Measurements from ENCODE around the gene SPTLC1.
A peak's percentile ranks its signal among the peaks of the same experiment; 100 is the strongest.
"Not testable (repeated sequence)": the region's sequence is repeated elsewhere in the genome, so short reads cannot be mapped to it uniquely, and the experiment has no call there.

Gene SPTLC1

DNA sequence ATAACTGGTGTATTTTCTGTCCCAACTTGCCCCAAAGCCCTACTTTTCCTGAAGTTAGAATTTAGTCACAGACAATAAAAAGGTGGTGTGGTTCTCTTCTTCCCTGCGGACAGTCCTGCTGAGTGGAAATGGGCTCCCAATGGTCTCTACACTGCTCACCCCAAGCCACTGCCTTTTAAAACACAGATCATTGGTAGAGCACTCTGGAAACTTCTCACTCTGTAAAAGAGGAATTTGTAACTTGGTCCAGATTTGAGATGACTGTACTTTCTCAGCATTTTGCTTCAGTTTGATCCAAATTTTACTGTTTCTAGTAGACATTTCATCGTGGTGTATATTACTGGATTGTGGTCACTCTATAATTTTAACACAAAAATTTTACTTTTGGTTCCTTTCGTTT is 84.8 kb downstream of the SPTLC1 start:
- no peak for DNase-seq (ENCODE audit: low spot score)

DNA sequence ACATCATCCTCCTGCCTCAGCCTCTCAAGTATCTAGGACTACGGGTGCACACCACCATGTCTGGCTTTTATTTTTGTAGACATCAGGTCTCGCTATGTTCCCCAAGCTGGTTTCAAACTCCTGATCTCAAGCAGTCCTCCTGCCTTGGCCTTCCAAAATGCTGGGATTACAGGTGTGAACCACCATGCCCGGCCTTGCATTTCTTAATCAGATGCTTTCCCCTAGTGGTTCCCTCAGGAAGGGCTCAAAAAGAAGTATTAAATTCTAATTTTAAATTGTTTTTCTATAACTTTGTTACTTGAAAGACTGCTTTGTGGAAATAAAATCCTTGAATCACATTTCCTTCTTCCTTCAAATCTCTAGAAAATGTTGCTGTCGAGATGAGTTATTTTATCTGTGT is 85.7 kb downstream of the SPTLC1 start:
- DNase-seq (ENCODE audit: low spot score), result no peak

DNA sequence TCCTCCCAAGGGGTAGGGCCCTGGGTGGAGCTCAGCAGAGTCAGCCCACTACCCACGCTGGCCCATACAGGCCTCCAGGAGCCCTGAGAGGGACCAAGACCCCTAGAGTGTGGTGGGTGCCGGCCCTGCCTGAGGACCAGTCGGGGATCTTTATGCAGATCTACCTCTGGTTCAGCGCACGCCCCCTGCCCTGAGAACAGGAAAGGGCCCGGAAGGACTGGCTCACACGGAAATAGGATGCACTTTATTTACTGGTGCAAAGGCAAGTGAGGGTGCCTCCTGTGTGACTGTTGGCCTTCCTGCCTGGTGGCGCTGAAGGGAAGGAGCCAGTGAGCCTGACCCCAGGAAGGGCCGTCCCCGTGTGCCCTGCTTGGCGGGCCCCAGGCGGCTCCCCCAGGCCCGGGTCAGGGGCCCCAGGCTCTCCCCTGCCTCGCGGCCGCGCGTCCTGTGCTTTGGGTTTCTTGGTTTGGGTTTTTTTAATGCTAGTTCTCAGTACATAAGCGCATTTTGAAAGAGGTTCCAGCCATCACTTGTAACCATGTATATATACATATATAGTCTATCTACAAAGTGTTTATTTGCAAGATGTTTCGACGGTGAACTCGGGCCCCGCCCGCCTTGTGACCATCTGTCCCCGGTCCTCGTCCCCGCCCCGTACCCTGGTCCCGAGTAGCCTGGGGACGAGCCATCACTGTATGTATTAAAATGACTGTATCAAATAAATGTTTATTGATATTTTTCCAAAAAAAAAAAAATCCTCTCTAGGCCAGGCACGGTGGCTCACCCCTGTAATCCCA is 88.8 kb downstream of the SPTLC1 start:
- DNase-seq (ENCODE audit: low spot score), result no peak

DNA sequence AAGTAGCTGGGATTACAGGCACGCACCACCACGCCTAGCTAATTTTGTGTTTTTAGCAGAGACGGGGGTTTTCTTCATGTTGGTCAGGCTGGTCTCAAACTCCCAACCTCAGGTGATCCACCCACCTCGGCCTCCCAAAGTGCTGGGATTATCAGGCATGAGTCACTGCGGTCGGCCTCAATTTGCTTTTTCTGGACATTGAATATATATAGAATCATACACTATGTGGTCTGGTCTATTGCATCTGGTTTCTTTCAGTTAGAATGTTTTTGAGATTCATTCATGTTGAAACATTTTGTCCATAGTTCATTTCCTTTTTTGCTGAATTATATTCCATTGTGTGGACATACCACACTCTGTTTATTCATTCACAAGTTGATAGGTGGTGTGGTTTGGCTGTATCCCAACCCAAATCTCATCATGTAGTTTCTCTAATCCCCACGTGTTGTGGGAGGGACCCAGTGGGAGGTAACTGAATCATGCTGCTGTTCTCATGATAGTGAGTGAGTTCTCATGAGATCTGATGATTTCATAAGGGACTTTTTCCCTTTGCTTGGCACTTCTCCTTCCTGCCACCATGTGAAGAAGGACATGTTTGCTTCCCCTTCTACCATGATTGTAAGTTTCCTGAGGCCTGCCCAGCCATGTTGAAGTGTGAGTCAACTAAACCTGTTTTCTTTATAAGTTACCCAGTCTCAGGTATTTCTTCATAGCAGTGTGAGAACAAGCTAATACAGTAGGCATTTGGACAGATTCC is 93.2 kb downstream of the SPTLC1 start:
- peak; percentile 68 for DNase-seq (ENCODE audit: low spot score)

DNA sequence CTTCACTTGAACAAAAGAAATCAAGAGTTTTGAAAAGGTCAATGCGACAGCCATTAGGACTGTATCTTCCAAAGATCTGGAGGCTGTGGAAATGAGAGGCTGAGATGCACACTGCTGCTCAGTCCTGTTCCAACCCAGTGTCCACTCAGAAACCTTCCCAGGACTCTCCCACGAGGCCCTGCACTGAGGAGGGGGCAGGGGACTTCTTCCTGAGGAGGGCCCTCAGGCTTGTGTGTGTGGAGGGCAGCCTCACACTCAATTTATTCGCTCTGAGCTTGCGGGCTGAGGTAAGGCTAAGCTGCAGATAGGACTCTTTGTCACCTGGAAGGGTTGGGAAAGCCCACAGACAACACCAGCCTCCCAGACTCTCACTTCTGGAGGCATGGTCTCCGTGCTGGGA is 95.6 kb downstream of the SPTLC1 start:
- no peak for DNase-seq (ENCODE audit: low spot score)

DNA sequence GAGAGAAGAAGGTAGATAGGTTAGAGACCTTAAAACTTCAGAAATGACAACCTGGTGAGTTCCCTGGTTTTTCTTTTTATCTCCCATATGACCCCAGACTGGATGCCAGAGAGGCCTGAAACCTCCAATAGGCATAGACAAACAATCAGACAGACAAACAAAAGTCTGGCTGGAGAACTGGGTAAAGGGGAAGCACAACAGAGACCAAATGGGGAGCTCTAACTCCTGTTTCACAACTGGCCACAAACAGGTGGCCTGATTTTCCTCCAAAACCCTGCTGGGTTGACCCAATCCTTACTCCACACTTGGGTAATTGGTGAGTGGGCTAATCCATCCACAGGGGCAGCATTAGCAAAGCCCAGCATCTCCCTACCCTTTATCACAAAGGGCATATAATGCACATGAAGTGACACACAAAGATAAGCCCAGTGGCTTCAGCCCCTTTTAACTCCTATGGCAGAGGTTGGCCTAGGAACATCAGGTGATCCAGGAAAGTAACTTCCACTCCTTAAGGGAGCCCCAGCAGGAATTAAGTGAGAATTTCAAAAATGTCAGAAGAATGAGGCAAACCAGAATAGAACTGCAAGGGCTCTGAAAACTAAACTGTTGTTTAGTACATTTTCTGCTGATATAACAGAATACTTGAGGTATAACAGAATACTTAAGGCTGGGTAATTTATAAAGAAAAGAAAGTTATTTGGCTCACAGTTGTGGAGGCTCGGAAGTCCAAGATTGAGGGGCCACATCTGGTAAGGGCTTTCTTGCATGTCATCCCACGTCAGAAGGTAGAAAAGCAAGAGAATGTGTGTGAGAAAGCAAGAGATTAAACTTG is 104.3 kb downstream of the SPTLC1 start:
- no peak for DNase-seq (ENCODE audit: low spot score)

DNA sequence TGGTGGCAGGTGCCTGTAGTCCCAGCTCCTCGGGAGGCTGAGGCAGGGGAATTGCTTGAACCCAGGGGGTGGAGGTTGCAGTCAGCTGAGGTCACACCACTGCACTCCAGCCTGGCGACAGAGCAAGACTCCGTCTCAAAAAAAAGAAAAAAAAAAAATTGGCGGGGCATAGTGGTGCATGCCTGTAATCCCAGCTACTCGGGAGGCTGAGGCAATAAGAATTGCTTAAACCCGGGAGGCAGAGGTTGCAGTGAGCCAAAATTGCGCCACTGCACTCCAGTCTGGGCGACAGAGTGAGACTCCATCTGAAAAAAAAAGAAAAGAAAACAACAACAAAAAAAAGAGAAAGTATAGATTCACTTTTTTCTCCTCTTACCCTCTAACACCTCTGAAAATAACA is 105.0 kb downstream of the SPTLC1 start:
- DNase-seq (ENCODE audit: low spot score), result not testable (repeated sequence)

DNA sequence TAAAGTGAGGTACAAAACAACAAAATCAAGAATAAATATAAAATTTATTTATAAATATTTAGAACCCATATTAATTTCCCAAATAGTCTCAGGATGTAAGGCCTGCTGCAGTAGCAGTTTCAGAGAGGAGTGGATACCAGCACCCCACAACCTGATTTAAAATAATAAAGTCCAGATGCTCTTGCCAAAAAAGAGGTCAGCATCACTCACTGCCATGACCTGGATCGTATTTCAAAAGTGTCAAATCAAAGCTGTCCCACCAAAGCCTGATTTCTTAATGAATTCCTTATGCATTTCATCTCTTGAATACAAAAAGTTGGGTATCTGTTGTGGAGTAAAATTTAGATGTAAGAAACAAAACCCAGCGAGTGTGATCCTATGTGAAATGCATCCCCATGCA is 107.2 kb downstream of the SPTLC1 start:
- no peak for DNase-seq (ENCODE audit: low spot score)

DNA sequence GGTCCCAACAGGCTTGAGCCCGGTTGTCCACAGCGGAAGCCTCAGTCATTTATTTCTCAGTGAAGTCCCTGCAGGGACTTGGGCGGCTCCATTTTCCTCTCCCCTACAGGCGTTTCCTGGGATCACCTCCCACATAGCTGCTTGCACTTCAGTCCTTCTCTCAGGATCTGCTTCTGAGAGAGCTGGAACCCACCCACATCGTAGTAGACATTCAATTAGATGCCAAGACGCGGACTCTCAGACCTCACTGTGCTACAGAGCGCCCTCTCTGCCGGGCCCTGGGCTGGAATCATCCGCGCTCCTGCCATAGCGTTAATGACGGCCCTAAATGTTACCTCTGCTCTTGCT is 111.2 kb downstream of the SPTLC1 start:
- no peak for DNase-seq (ENCODE audit: low spot score)

DNA sequence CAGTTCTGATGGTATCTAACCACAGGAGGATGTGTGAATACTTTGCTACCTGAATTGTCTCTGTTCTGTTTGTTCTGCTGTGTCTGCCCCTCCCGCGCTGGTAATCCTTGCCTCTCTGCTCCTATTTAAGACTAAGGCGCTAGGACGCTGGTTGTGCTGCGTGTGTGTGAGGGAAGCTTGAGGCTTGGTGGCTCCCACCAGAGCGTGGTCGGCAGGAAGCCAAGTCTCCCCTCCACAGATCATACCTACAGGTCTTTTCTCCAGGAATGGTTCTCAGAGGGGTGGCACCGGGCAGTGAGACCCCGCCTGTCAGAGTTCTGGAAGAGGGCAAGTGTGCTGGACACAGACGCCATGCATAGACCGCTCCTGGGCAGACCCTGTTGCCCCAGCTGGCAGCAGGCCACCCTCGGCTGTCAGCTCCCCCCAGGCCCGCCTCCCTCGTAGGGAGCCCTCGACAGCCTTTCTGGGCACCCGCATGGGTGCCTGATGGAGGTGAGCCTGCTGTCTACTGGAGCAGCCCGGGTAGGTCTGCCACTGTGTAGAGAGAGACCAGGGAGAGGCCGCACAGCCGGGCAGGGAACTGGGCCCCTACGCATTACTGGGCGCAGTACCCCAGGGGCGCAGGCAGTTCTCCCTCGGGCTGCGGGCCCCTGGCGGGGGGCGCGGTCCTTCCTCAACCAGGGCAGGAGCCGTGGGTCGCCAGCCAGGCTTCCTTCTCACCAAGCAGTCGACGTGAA is 111.7 kb downstream of the SPTLC1 start:
- no peak for DNase-seq (ENCODE audit: low spot score)

DNA sequence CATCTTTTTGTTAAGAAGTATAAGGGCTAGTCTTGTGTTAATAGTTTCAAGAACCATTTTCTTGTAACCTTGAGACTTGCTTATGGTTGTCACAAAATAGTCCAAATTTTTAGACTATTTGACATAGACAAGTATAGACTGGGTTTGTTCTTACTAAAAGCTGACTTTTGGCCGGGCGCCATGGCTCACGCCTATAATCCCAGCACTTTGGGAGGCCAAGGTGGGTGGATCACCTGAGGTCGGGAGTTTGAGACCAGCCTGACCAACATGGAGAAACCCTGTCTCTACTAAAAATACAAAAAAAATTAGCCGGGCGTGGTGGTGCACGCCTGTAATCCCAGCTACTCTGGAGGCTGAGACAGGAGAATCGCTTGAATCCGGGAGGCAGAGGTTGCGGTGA is 113.3 kb downstream of the SPTLC1 start:
- DNase-seq (ENCODE audit: low spot score), result not testable (repeated sequence)

DNA sequence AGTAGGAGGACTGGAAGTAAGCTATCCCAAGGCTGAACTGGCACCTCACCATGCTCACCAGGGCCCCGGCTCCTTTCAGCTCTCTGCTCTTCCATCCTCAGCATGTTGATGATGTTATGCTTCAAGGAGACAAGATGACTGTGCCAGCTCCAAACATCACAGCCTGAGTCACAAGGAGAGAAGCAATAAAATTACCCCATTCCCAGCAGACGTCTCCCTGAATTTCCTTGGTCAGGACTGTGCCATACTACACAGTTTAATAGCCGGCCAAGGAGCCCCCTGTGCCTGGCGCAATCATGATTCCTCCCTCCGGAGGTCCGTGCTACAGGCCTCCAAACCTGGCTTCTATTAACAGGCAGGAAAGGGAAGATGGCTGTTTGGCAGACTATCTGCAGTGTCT is 114.0 kb downstream of the SPTLC1 start:
- DNase-seq (ENCODE audit: low spot score), result peak; percentile 45

DNA sequence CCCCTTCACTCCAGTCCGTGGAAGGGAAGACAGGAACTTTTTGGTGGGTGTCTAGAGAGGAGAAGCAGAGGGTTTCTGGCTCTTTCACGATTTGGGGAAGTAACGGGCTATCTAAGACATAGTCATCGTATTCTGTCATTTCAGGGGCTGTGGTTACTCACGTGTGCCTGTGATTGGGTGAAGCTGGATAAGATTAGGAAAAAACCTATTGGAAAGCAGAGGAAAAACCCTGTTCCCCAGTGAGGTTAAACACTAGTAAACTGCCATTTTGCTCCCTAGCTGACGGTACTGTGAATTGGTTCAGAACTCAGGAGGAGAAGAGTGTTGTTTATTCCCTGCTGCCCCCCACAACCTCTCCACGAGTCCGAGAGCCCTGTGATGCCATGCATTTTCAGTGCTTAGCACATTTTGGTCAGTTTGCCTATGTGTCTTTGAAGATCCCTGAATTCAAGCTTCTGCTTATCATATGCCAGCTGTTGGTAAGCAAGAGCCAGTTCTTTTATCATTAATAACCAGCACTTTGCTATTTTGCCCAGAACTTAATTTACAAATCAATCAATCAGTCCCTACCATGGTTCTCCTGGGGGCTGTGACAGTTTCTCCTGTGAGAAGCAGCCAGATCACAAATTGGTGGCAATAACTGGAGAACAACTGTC is 120.1 kb downstream of the SPTLC1 start:
- no peak for DNase-seq (ENCODE audit: low spot score)

DNA sequence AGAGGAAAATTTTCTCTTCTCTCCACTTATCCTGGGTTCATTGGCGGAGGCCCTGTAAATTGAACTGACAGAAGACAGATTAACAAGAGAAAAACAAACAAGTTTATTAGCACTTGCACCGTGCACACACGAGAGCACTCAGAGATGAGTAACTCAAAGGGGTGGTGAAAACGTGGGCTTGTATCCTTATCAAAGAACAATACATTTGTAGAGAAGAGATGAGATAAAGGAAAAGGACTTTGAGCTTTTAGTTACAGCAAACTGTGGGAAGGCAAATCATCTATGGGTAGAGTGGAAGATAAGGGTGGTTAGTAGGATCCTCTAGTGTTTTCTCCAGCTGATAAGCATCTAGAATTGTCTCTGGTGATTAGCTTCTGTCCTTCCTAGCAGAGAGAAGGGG is 120.8 kb downstream of the SPTLC1 start:
- no peak for DNase-seq (ENCODE audit: low spot score)

DNA sequence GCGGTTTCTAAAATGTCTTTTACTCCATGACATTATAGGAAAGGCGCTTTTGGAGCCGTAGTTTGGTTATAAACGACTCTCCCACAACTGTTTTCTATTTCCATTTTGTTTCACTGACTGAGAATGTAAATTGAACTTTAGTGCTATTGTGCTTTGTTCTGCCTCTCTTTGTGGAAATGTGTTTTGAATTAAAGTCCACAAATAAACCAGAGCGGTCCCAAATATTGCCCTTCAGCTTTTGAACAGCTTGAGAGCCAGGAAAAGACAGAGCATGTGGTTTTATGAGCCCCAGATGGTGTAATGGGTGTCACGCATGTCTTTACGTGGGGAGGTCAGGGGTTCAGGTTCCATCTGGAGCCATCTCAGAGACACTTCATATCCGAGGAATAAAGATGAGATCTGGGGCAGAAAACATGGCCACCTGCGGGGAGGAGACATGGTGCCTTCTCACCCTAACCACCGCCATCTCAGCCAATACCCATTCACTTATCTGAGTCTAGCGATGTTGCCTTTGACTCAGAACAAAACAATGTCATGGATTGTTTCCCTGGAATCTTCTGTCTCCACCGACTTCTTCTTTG is 122.7 kb downstream of the SPTLC1 start:
- no peak for DNase-seq (ENCODE audit: low spot score)

DNA sequence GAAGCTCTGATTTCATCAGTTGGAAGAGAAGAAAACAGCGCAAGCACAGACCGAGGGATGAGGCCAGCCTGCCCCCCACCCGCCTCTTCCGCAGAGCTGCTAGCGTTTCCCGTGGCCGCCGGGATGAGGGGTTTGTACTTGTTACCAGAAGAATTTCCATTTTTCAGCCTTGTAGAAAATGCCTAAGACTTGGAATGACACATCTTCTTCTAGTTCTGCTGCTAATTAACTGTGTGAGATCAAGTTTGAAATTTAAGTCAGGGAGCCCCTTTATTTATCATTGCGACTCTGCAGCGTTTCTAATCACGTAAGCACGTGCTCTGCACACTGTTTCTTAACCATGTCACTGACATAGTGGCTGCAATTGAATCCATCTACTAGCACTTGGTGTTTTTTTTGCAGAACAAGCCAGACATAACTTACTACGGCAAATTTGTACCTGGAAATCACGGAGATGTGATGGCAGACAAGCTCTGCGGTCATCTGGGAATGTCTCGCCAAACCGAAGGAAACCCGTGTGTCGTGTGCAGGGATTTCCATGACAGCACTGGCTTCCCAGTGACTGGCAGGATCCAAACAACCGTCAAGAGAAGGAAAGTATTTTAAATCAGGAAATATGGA is 123.4 kb downstream of the SPTLC1 start:
- DNase-seq (ENCODE audit: low spot score), result no peak

DNA sequence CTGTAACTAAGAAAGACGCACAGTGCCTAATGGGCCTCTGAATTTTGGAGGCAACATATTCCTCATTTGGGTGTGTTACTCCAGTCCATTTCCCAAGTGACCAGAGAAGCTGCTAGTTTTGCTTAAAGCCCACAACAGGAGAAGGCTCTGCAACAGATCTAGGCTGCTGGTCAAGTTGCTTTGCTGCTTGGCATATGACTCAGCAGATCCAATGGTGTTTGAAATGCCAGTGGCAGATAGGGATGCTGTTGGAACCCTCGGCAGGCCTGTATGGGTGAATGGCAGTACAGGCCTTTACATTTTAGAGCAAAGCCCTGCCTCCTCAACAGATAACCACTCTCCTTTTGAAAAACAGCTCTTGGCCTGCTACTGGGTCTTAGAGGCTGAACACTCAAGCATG is 129.0 kb downstream of the SPTLC1 start:
- DNase-seq (ENCODE audit: low spot score), result no peak

DNA sequence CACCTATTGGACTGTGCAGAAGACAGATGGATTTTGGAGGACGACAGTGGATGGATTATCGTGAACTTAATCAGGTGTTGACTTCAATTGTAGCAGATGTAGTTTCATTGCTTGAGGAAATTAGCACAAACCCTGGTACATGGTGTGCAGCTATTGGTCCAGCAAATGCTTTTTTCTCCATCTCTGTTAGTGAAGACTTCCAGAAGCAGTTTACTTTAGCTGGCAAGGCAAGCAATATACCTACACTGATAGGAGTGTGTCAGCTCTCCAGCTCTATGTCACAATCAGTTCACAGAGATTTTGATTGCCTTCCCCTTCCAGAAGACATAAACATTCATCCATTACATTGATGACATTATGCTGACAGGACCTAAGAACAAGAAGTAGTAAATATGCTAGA is 129.5 kb downstream of the SPTLC1 start:
- no peak for DNase-seq (ENCODE audit: low spot score)
